Lung (tissue), 12 donors: ENCODE measurements around the gene TNN. TPM values are rescaled to one million over a fixed set of nuclear protein-coding genes. Genes with fewer than 3 reads are reported as not detected.
A peak's percentile ranks its signal among the peaks of the same experiment; 100 is the strongest.

Experiments
- ATAC-seq: fragments of 200-7000 bp; cut with Tn5 transposase; one replicate; pipeline ENCODE4 v1.9.1; 2020; ENCODE audit warnings: moderate number of reproducible peaks; ENCODE audit not compliant: insufficient read depth, low FRiP score
- DNase-seq, 3 donors: peaks; one replicate each; pipeline ENCODE4 v3.0.0-alpha.2; 2013 to 2017
- H3K27ac ChIP-seq, 2 donors: one replicate each; pipeline ENCODE4 v1.5.1; 2013; ENCODE audit warnings: mild to moderate bottlenecking in 2 of 2, moderate library complexity in 2 of 2, control low read depth in 1 of 2, inconsistent platforms in 1 of 2, low read depth in 1 of 2, low read length in 1 of 2
- H3K27me3 ChIP-seq, 3 donors: one replicate each; pipeline ENCODE4 v1.5.1; 2013; ENCODE audit warnings: low read length in 2 of 3; ENCODE audit not compliant: control insufficient read depth in 3 of 3, insufficient read depth in 3 of 3
- H3K36me3 ChIP-seq, 4 donors: one replicate each; pipeline ENCODE4 v1.5.1; 2013; ENCODE audit warnings: low read length in 4 of 4, mild to moderate bottlenecking in 1 of 4, moderate library complexity in 1 of 4; ENCODE audit not compliant: control insufficient read depth in 4 of 4, insufficient read depth in 4 of 4
- H3K4me1 ChIP-seq, 5 donors: one replicate each; pipeline ENCODE4 v1.5.1; 2013; ENCODE audit warnings: low read length in 5 of 5, mild to moderate bottlenecking in 2 of 5, moderate library complexity in 1 of 5; ENCODE audit not compliant: control insufficient read depth in 5 of 5, insufficient read depth in 5 of 5
- H3K4me3 ChIP-seq: one replicate; pipeline ENCODE4 v1.5.1; 2013; ENCODE audit warnings: mild to moderate bottlenecking, control low read depth, moderate library complexity
- H3K9ac ChIP-seq, 2 donors: one replicate each; pipeline ENCODE4 v1.5.1; 2013; ENCODE audit warnings: low read length in 2 of 2, control low read depth in 1 of 2; ENCODE audit not compliant: insufficient read depth in 1 of 2
- H3K9me3 ChIP-seq, 4 donors: one replicate each; pipeline ENCODE4 v1.5.1; 2013; ENCODE audit warnings: low read length in 3 of 4, mild to moderate bottlenecking in 1 of 4, moderate library complexity in 1 of 4; ENCODE audit not compliant: control insufficient read depth in 4 of 4, insufficient read depth in 3 of 4
- CTCF ChIP-seq: IDR thresholded peaks from 2 replicates; pipeline ENCODE4 v1.5.1; 2012; ENCODE audit warnings: mild to moderate bottlenecking; ENCODE audit errors: control extremely low read depth, extremely low read depth
- WGBS, 2 donors: extraction: QIAGEN DNeasy Blood & Tissue Kit; methylation state at CpG; one replicate each; pipeline ENCODE4 v1.1.7; 2013; 5-methylcytosine and 5-hydroxymethylcytosine counted together
- polyA plus RNA-seq, 2 donors: library from polyadenylated mRNA; stranded (reverse); fragments of 200-250 nt; gene quantifications; one replicate each; pipeline ENCODE4 v1.2.1, GENCODE V29; 2013
- total RNA-seq, 2 donors: library from RNA; depleted of rRNA in 1 of 2; stranded (reverse); fragments of >200 nt in 1 of 2; gene quantifications; one replicate each; pipeline ENCODE4 v1.2.1, GENCODE V29; 2014 to 2021
- donor health status: control.
- donor health status: control.
- donor health status: Bipolar disorder and iron deficiency.
- donor health status: healthy.
- donor health status: DM: yes; HTN: yes; CAD: no.

The TNN gene
- total and polyA plus RNA-seq, 4 donors: 0.02 to 1.3 (median 0.04) TPM; not detected in 1

- H3K27ac ChIP-seq: no peak overlapping the region
- no peaks in the 10 kb centered on the region for H3K9me3 ChIP-seq
- H3K36me3 ChIP-seq: peaks cover 0 to 13% (median 6%) of the 10 kb centered on the region in 4 donors
- ATAC-seq (no peak), DNase-seq (no peak)
- peaks cover 0 to 17% (median 0%) of the 10 kb centered on the region in 5 donors for H3K4me1 ChIP-seq
- 70 to 81% methylated on average over 5 of the region's 5 CpGs for WGBS, 2 donors
- H3K9ac ChIP-seq: peak overlapping the region in 1 of 2 donors; percentile 5
- H3K27me3 ChIP-seq: no peaks in the 10 kb centered on the region
- no peak for TF ChIP-seq CTCF
- no peak overlapping the region for H3K4me3 ChIP-seq
Observed at GRCh38 chr1:175174309-175175102, 106.9 kb downstream of the TNN start.

- Histone ChIP-seq H3K4me1 (peaks cover 0 to 15% (median 4%) of the 10 kb centered on the region in 5 donors), H3K27ac (no peak overlapping the region), H3K27me3 (no peaks in the 10 kb centered on the region), H3K4me3 (no peak overlapping the region), H3K9me3 (no peaks in the 10 kb centered on the region), H3K36me3 (peaks cover 0 to 13% (median 6%) of the 10 kb centered on the region in 4 donors), H3K9ac (no peak overlapping the region)
- TF ChIP-seq CTCF: no peak
- no peak for ATAC-seq
- no peak for DNase-seq
- 82 to 84% methylated on average over 1 of the region's 1 CpG for whole genome bisulfite sequencing, 2 donors
Observed at GRCh38 chr1:175176246-175176645, 108.6 kb downstream of the TNN start.

GRCh38 chr1:175178056-175178455 is 110.4 kb downstream of the TNN start:
- 89 to 90% methylated on average over 1 of the region's 1 CpG for WGBS, 2 donors

More at GRCh38 chr1:175178056-175178455, 110.4 kb downstream of the TNN start:
- no peak overlapping the region for H3K27ac ChIP-seq
- H3K4me3 ChIP-seq: no peak overlapping the region
- H3K36me3 ChIP-seq: peaks cover 0 to 17% (median 5%) of the 10 kb centered on the region in 4 donors
- no peaks in the 10 kb centered on the region for H3K27me3 ChIP-seq
- H3K9me3 ChIP-seq: no peaks in the 10 kb centered on the region
- no peak for TF ChIP-seq CTCF
- ATAC-seq (no peak), DNase-seq (no peak)
- H3K4me1 ChIP-seq: peaks cover 0 to 21% (median 4%) of the 10 kb centered on the region in 5 donors
- no peak overlapping the region for H3K9ac ChIP-seq
